ENCODE data around the gene AP4M1. TPM values are rescaled to one million over a fixed set of nuclear protein-coding genes. Genes with fewer than 3 reads are reported as not detected.

Gene AP4M1
- total and polyA plus RNA-seq, 10 of the 15 experiments (the other 5 are each of a cell fraction or from before 2014, with no cell fraction given): 0.77 to 16.1 (median 13.0) TPM

DNA sequence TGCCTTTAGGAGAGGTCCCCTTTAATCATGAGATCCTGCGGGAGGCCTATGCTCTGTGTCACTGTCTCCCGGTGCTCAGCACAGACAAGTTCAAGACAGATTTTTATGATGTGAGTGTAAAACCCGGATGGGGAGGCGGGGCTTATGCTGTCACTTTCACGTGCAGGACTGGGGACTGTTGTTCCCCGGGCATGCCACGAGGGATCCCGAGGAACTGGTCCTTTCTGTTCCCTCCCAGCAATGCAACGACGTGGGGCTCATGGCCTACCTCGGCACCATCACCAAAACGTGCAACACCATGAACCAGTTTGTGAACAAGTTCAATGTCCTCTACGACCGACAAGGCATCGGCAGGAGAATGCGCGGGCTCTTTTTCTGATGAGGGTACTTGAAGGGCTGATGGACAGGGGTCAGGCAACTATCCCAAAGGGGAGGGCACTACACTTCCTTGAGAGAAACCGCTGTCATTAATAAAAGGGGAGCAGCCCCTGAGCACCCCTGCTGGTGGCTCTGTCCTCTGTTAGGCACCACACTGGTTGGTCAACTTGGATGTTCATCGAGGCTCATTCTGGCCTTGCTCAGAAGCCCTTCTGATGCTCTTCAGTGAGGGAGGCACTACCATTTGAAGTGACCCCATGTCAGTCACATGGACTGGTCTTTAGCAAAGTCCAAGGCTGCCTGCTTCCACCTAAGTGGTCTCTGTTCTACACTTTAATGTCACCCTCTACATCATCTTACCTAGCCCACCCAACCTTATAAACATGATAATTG, 9.8 kb upstream of the AP4M1 start (continued):
- TF ChIP-seq, protein P1, sequence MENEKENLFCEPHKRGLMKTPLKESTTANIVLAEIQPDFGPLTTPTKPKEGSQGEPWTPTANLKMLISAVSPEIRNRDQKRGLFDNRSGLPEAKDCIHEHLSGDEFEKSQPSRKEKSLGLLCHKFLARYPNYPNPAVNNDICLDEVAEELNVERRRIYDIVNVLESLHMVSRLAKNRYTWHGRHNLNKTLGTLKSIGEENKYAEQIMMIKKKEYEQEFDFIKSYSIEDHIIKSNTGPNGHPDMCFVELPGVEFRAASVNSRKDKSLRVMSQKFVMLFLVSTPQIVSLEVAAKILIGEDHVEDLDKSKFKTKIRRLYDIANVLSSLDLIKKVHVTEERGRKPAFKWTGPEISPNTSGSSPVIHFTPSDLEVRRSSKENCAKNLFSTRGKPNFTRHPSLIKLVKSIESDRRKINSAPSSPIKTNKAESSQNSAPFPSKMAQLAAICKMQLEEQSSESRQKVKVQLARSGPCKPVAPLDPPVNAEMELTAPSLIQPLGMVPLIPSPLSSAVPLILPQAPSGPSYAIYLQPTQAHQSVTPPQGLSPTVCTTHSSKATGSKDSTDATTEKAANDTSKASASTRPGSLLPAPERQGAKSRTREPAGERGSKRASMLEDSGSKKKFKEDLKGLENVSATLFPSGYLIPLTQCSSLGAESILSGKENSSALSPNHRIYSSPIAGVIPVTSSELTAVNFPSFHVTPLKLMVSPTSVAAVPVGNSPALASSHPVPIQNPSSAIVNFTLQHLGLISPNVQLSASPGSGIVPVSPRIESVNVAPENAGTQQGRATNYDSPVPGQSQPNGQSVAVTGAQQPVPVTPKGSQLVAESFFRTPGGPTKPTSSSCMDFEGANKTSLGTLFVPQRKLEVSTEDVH (IDR thresholded peaks at IDR 0.05; ENCODE audit: low read depth, partially characterized antibody): no peak
- TF ChIP-seq SUZ12 (IDR thresholded peaks at IDR 0.05; ENCODE audit: unreplicated experiment): no peak
- no peak for TF ChIP-seq ZNF24 (IDR thresholded peaks at IDR 0.05)
- peak; percentile 72 for TF ChIP-seq POLR2A (IDR thresholded peaks at IDR 0.05; ENCODE audit: low read depth, low read length)
- TF ChIP-seq BACH1 (IDR thresholded peaks at IDR 0.05; ENCODE audit: borderline replicate concordance): peak; percentile 44; the same call in 1 of the 2 replicates
- TF ChIP-seq PAX8 (IDR thresholded peaks at IDR 0.05): no peak
- no peak for TF ChIP-seq CREB1 (IDR thresholded peaks at IDR 0.05; ENCODE audit: low read depth)
- TF ChIP-seq KAT2A (conservative IDR thresholded peaks at IDR 0.05; ENCODE audit: control insufficient read depth, low read depth, low read length): no peak
- no peak for TF ChIP-seq ASH2L (IDR thresholded peaks at IDR 0.05; ENCODE audit: borderline replicate concordance, low read depth)
- TF ChIP-seq TBL1XR1 (IDR thresholded peaks at IDR 0.05; ENCODE audit: low read depth, low read length): no peak
- no peak; the same call in 1 of the 2 replicates for TF ChIP-seq MTA3 (IDR thresholded peaks at IDR 0.05; ENCODE audit: borderline replicate concordance, low read length)
- no peak for TF ChIP-seq WRNIP1 (IDR thresholded peaks at IDR 0.05; ENCODE audit: borderline replicate concordance, low read depth, low read length)
- no peak for TF ChIP-seq NR2F1 (conservative IDR thresholded peaks at IDR 0.05)
- TF ChIP-seq, protein P2, sequence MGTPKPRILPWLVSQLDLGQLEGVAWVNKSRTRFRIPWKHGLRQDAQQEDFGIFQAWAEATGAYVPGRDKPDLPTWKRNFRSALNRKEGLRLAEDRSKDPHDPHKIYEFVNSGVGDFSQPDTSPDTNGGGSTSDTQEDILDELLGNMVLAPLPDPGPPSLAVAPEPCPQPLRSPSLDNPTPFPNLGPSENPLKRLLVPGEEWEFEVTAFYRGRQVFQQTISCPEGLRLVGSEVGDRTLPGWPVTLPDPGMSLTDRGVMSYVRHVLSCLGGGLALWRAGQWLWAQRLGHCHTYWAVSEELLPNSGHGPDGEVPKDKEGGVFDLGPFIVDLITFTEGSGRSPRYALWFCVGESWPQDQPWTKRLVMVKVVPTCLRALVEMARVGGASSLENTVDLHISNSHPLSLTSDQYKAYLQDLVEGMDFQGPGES (IDR thresholded peaks at IDR 0.05): no peak
- TF ChIP-seq ZNF622 (IDR thresholded peaks at IDR 0.05): no peak
